GM12891 (cell line): ENCODE data around the gene SAP30BP.

Experiments used
- PAX5 ChIP-seq: IDR thresholded peaks from 2 replicates; pipeline ENCODE4 v1.6.1; 2011; ENCODE audit warnings: low read length, moderate library complexity, mild to moderate bottlenecking; ENCODE audit not compliant: insufficient read depth, severe bottlenecking
- POLR2A ChIP-seq: IDR thresholded peaks from 2 replicates; pipeline ENCODE4 v1.6.1; 2011; ENCODE audit warnings: low read depth, low read length, control low read depth
- POLR2AphosphoS5 ChIP-seq: IDR thresholded peaks from 2 replicates; pipeline ENCODE4 v1.6.1; 2011; ENCODE audit warnings: low read depth, low read length, control low read depth
- POU2F2 ChIP-seq: IDR thresholded peaks from 2 replicates; pipeline ENCODE4 v1.6.1; 2011; ENCODE audit warnings: low read depth, mild to moderate bottlenecking, control low read depth, low read length, moderate library complexity
- SPI1 ChIP-seq: IDR thresholded peaks from 2 replicates; pipeline ENCODE4 v1.6.1; 2011; ENCODE audit warnings: low read depth, low read length, control low read depth
- TAF1 ChIP-seq: IDR thresholded peaks from 2 replicates; pipeline ENCODE4 v1.6.1; 2011; ENCODE audit warnings: low read depth, low read length, control low read depth

DNA sequence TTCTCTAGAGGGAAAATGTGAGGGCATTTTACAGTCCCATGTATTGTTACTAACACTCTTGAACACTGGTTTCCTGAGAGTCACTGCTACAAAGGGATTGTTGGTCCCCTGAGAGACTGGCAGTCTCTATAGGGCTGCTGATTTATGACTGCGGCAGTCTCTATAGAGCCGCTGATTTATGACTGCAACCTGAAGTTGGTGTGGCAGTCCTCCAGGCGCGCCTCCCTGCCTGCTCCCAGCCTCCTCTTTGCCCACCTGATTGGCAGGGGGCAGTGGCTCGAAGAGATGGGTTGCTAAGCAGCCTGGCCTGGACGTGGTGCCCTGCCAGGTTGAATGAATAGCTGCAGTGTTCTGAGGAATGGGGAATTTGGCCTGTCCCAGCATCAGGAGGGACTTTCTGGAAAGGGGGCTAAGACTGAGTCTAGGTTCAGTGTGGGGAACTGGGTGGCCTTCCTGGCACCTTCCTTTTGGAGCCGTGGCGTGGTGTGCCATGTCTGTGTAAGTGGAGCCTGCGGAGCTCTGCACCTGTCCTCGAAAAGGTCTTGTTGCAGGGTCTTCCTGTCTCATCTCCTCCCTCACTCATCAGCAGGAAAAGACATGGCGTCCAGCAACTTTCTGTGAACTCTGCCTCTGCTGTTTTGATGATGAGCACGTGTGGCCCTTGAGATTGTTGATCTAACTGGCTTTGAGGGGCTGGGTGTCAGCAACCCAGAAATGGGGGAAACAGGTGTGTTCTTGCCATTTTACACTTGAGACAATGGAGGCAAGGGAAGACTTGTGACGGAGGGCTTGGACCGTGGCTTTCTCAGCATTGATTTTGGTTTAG lies 24.9 kb downstream of the SAP30BP start:
- TF ChIP-seq SPI1 (no peak), POLR2AphosphoS5 (no peak), POLR2A (no peak), TAF1 (no peak), POU2F2 (no peak), PAX5 (no peak)
